HG03565 (cell line): ENCODE data around the gene NDUFAF8.

Experiments used
- ATAC-seq: cut with Tn5 transposase; IDR thresholded peaks from one replicate; pipeline ENCODE4 v1.9.1; 2021; ENCODE audit warnings: mild to moderate bottlenecking, moderate library complexity; ENCODE audit not compliant: unreplicated experiment

NDUFAF8 gene

GRCh38 chr17:81200695-81201580, 38.2 kb upstream of the NDUFAF8 start:
- ATAC-seq = no peak

GRCh38 chr17:81202318-81202717, 36.8 kb upstream of the NDUFAF8 start:
- ATAC-seq = no peak

GRCh38 chr17:81203136-81203535, 36.0 kb upstream of the NDUFAF8 start:
- no peak for ATAC-seq

GRCh38 chr17:81204578-81204977, 34.5 kb upstream of the NDUFAF8 start:
- no peak for ATAC-seq

GRCh38 chr17:81206166-81206565, 33.0 kb upstream of the NDUFAF8 start:
- no peak for ATAC-seq

GRCh38 chr17:81206657-81207056, 32.5 kb upstream of the NDUFAF8 start:
- no peak for ATAC-seq

- ATAC-seq = no peak
These were observed 31.2 kb upstream of the NDUFAF8 start for GRCh38 chr17:81207610-81208581.

GRCh38 chr17:81208651-81209050, 30.5 kb upstream of the NDUFAF8 start:
- ATAC-seq = no peak

GRCh38 chr17:81209141-81209540, 30.0 kb upstream of the NDUFAF8 start:
- ATAC-seq = no peak

GRCh38 chr17:81210466-81210865, 28.7 kb upstream of the NDUFAF8 start:
- no peak for ATAC-seq

GRCh38 chr17:81210868-81211267, 28.2 kb upstream of the NDUFAF8 start:
- ATAC-seq = no peak

GRCh38 chr17:81212365-81212764, 26.8 kb upstream of the NDUFAF8 start:
- no peak for ATAC-seq

GRCh38 chr17:81213978-81214377, 25.1 kb upstream of the NDUFAF8 start:
- ATAC-seq = no peak

- no peak for ATAC-seq
These were observed 21.6 kb upstream of the NDUFAF8 start for GRCh38 chr17:81217491-81217890.

GRCh38 chr17:81218459-81218858, 20.7 kb upstream of the NDUFAF8 start:
- no peak for ATAC-seq

GRCh38 chr17:81218991-81219390, 20.1 kb upstream of the NDUFAF8 start:
- ATAC-seq = no peak

- ATAC-seq = no peak
These were observed 19.5 kb upstream of the NDUFAF8 start for GRCh38 chr17:81219476-81220180.

- no peak for ATAC-seq
These were observed 17.7 kb upstream of the NDUFAF8 start for GRCh38 chr17:81221371-81221841.

- ATAC-seq = no peak
These were observed 17.1 kb upstream of the NDUFAF8 start for GRCh38 chr17:81221842-81222619.

- ATAC-seq = peak; percentile 2
These were observed 16.6 kb upstream of the NDUFAF8 start for GRCh38 chr17:81222620-81222905.
